ENCODE results near the gene EVC2.
"Not testable (repeated sequence)": the region's sequence is repeated elsewhere in the genome, so short reads cannot be mapped to it uniquely, and the experiment has no call there.

Gene EVC2

GRCh38 chr4:5619913-5620625 is 88.3 kb downstream of the EVC2 start:
- DNase-seq (ENCODE audit: low read depth) = peak; percentile 78

GRCh38 chr4:5618051-5618960 is 90.1 kb downstream of the EVC2 start:
- DNase-seq (ENCODE audit: low read depth) = peak; percentile 15

GRCh38 chr4:5616331-5616950 is 91.9 kb downstream of the EVC2 start:
- no peak for DNase-seq (ENCODE audit: low read depth)

- no peak for DNase-seq (ENCODE audit: low read depth)
Observed at GRCh38 chr4:5615496-5616075, 92.8 kb downstream of the EVC2 start.

- DNase-seq (ENCODE audit: low read depth) = no peak
Observed at GRCh38 chr4:5611750-5612149, 96.6 kb downstream of the EVC2 start.

GRCh38 chr4:5609306-5610007 is 98.9 kb downstream of the EVC2 start:
- no peak for DNase-seq (ENCODE audit: low read depth)

- not testable (repeated sequence) for DNase-seq (ENCODE audit: low read depth)
Observed at GRCh38 chr4:5593828-5594227, 114.5 kb downstream of the EVC2 start.

GRCh38 chr4:5592272-5592671 is 116.1 kb downstream of the EVC2 start:
- DNase-seq (ENCODE audit: low read depth) = no peak

GRCh38 chr4:5589495-5589894 is 118.9 kb downstream of the EVC2 start:
- DNase-seq (ENCODE audit: low read depth) = no peak

GRCh38 chr4:5588046-5588445 is 120.3 kb downstream of the EVC2 start:
- DNase-seq (ENCODE audit: low read depth) = no peak

- DNase-seq (ENCODE audit: low read depth) = no peak
Observed at GRCh38 chr4:5575941-5576340, 132.4 kb downstream of the EVC2 start.

- DNase-seq (ENCODE audit: low read depth) = no peak
Observed at GRCh38 chr4:5574386-5574785, 134.0 kb downstream of the EVC2 start.

GRCh38 chr4:5573965-5574364 is 134.4 kb downstream of the EVC2 start:
- DNase-seq (ENCODE audit: low read depth) = no peak

GRCh38 chr4:5572751-5573150 is 135.6 kb downstream of the EVC2 start:
- no peak for DNase-seq (ENCODE audit: low read depth)

- DNase-seq (ENCODE audit: low read depth) = peak; percentile 37
Observed at GRCh38 chr4:5572114-5572513, 136.2 kb downstream of the EVC2 start.

GRCh38 chr4:5571646-5572045 is 136.7 kb downstream of the EVC2 start:
- no peak for DNase-seq (ENCODE audit: low read depth)

GRCh38 chr4:5569451-5569850 is 138.9 kb downstream of the EVC2 start:
- no peak for DNase-seq (ENCODE audit: low read depth)

- no peak for DNase-seq (ENCODE audit: low read depth)
Observed at GRCh38 chr4:5568931-5569330, 139.4 kb downstream of the EVC2 start.

GRCh38 chr4:5568336-5568735 is 140.0 kb downstream of the EVC2 start:
- no peak for DNase-seq (ENCODE audit: low read depth)

GRCh38 chr4:5566991-5567390 is 141.4 kb downstream of the EVC2 start:
- no peak for DNase-seq (ENCODE audit: low read depth)

GRCh38 chr4:5566526-5566925 is 141.8 kb downstream of the EVC2 start:
- DNase-seq (ENCODE audit: low read depth) = no peak

- no peak for DNase-seq (ENCODE audit: low read depth)
Observed at GRCh38 chr4:5563856-5564255, 144.5 kb downstream of the EVC2 start.

Data from amniotic epithelial cell (primary cell).